K562 (cell line): ENCODE measurements around the gene TEX53. TPM values are rescaled to one million over a fixed set of nuclear protein-coding genes. Genes with fewer than 3 reads are reported as not detected.
A peak's percentile ranks its signal among the peaks of the same experiment; 100 is the strongest.

Source experiments
- ATAC-seq: fragments of 200-7000 bp; cut with Tn5 transposase; 3 replicates; pipeline ENCODE4 v1.9.1; 2020; ENCODE audit warnings: moderate library complexity
- BruUV-seq: library from RNA; stranded (reverse); fragments of 400-500 nt; replicated peaks from 2 replicates; lab custom pipeline; 2021; lab: Mats Ljungman, UMichigan
- CTCF ChIA-PET: fragments of 300-600 bp; formaldehyde crosslinking; extraction: SDS; loops from one replicate; lab custom pipeline; 2021; ENCODE audit warnings: low intra/inter-chr PET ratio; lab: Yijun Ruan, JAX
- POLR2A ChIA-PET: fragments of 300-600, 350-650 bp; sonication (Branson Sonifier 250); formaldehyde crosslinking; extraction: SDS; loops from one replicate; lab custom pipeline; 2021; ENCODE audit warnings: antibody characterized with exemption, inconsistent platforms; lab: Yijun Ruan, JAX
- DNase-seq, 4 experiments: peaks; one replicate each; pipeline versions ENCODE4 v3.0.0 to v3.0.0-alpha.2; 2011 to 2018; ENCODE audit warnings: low spot score in 3 of 4, mixed read lengths in 3 of 4; ENCODE audit errors: extremely low read depth in 1 of 4
- FAIRE-seq: peaks from 2 replicates; lab custom pipeline; 2011; peaks lifted over from hg19 to GRCh38; lab: Jason Lieb, UNC
- H2AFZ ChIP-seq: 2 replicates; pipeline ENCODE4 v1.6.0; 2011; ENCODE audit warnings: low read depth, low read length, control low read depth, inconsistent platforms
- H3K27ac ChIP-seq: fragments of 200-600 bp; 3 replicates; pipeline ENCODE4 v1.8.0; 2011; ENCODE audit warnings: low read depth, mild to moderate bottlenecking, control low read depth, inconsistent platforms, low read length, moderate library complexity, mixed read lengths; ENCODE audit errors: extremely low read depth
- H3K27me3 ChIP-seq, 2 experiments: fragments of 300-600 bp in 1 of 2; 2 replicates in 1 of 2; 3 replicates in 1 of 2; pipeline versions ENCODE4 v1.6.0 to v1.8.0; 2011; ENCODE audit warnings: inconsistent platforms in 2 of 2, low read length in 2 of 2, mild to moderate bottlenecking in 1 of 2, mixed read lengths in 1 of 2, moderate library complexity in 1 of 2; ENCODE audit not compliant: control insufficient read depth in 2 of 2, insufficient read depth in 2 of 2
- H3K36me3 ChIP-seq: fragments of 300-600 bp; 3 replicates; pipeline ENCODE4 v1.8.0; 2011; ENCODE audit warnings: mild to moderate bottlenecking, low read length, inconsistent platforms; ENCODE audit not compliant: control insufficient read depth, insufficient read depth
- H3K4me1 ChIP-seq, 2 experiments: fragments of 200-600 bp in 1 of 2; replicated peaks in 1 of 2; 2 replicates in 1 of 2; 3 replicates in 1 of 2; pipeline versions ENCODE4 v1.5.1 to v1.8.0; 2011; ENCODE audit warnings: inconsistent platforms in 2 of 2, low read length in 2 of 2, mild to moderate bottlenecking in 1 of 2, mixed read lengths in 1 of 2, moderate library complexity in 1 of 2; ENCODE audit not compliant: control insufficient read depth in 2 of 2, insufficient read depth in 2 of 2
- H3K4me2 ChIP-seq: 2 replicates; pipeline ENCODE4 v1.6.1; 2011; ENCODE audit warnings: low read length, control low read depth, inconsistent platforms, mixed read lengths; ENCODE audit not compliant: insufficient read depth
- H3K4me3 ChIP-seq: fragments of 200-600 bp; sonication (generic), shearing (Covaris generic); 2 replicates; pipeline ENCODE4 v1.5.1; 2016; ENCODE audit warnings: control low read depth, inconsistent platforms
- H3K79me2 ChIP-seq: fragments of 200-600 bp; 3 replicates; pipeline ENCODE4 v1.8.0; 2011; ENCODE audit warnings: low read length, inconsistent platforms; ENCODE audit not compliant: control insufficient read depth, insufficient read depth
- H3K9ac ChIP-seq, 2 experiments: 2 replicates each; pipeline versions ENCODE4 v1.6.0 to v1.6.1; 2011; ENCODE audit warnings: low read depth in 2 of 2, low read length in 2 of 2, control low read depth in 1 of 2, inconsistent platforms in 1 of 2, mild to moderate bottlenecking in 1 of 2, mixed read lengths in 1 of 2; ENCODE audit not compliant: insufficient read depth in 1 of 2
- H3K9me1 ChIP-seq: one replicate; pipeline ENCODE4 v1.6.0; 2011; ENCODE audit warnings: inconsistent platforms, mild to moderate bottlenecking, low read length, moderate library complexity; ENCODE audit not compliant: control insufficient read depth, insufficient read depth
- H3K9me3 ChIP-seq: replicated peaks from 2 replicates; pipeline ENCODE4 v1.5.1; 2011; ENCODE audit warnings: low read depth, low read length, inconsistent platforms; ENCODE audit not compliant: control insufficient read depth, insufficient read depth
- H4K20me1 ChIP-seq: replicated peaks from 2 replicates; pipeline ENCODE4 v1.6.1; 2011; ENCODE audit warnings: low read length, inconsistent platforms, mixed read lengths; ENCODE audit not compliant: control insufficient read depth, insufficient read depth
- CBX2 ChIP-seq: fragments of 200-600 bp; sonication (generic); IDR thresholded peaks from one replicate; pipeline ENCODE4 v1.6.1; 2012; ENCODE audit warnings: mild to moderate bottlenecking, low read length, inconsistent platforms; ENCODE audit not compliant: insufficient read depth, poor library complexity, severe bottlenecking
- CTCF ChIP-seq, 3 experiments: IDR thresholded peaks in 2 of 3; conservative IDR thresholded peaks in 1 of 3; 2 replicates each; pipeline ENCODE4 v1.5.1; 2011 to 2012; ENCODE audit warnings: low read length in 3 of 3, mild to moderate bottlenecking in 3 of 3, control low read depth in 2 of 3, improper control_type of control experiment in 1 of 3, inconsistent platforms in 1 of 3, low read depth in 1 of 3, mixed read lengths in 1 of 3, moderate library complexity in 1 of 3; ENCODE audit not compliant: insufficient read depth in 2 of 3
- JUND ChIP-seq, 2 experiments: IDR thresholded peaks; 2 replicates in 1 of 2; 3 replicates in 1 of 2; pipeline ENCODE4 v1.6.1; 2011; ENCODE audit warnings: borderline replicate concordance in 2 of 2, low read depth in 2 of 2, low read length in 2 of 2, improper control_type of control experiment in 1 of 2, missing biosample characterization in 1 of 2, missing genetic modification characterization in 1 of 2, missing genetic modification reagents in 1 of 2
- RAD21 ChIP-seq, 2 experiments: fragments of 250-450 bp in 1 of 2; fragments of 450-650 bp in 1 of 2; sonication (Bioruptor Pico) in 1 of 2; formaldehyde crosslinking in 1 of 2; IDR thresholded peaks in 1 of 2; conservative IDR thresholded peaks in 1 of 2; 2 replicates each; pipeline versions ENCODE4 v1.4.0 to v1.8.0; 2020 to 2022; ENCODE audit warnings: mild to moderate bottlenecking in 2 of 2, moderate library complexity in 1 of 2
- ZKSCAN8 ChIP-seq: fragments of 200-800 bp; sonication (Bioruptor generic); IDR thresholded peaks from 2 replicates; pipeline ENCODE4 v1.6.1; 2016; ENCODE audit warnings: missing genetic modification characterization, missing compliant biosample characterization
- ZNF197 ChIP-seq: fragments of 200-800 bp; sonication (Bioruptor generic); IDR thresholded peaks from 2 replicates; pipeline ENCODE4 v1.6.1; 2016; ENCODE audit warnings: low read depth, missing genetic modification characterization, missing compliant biosample characterization
- WGBS: fragments of 100-300 bp; shearing (Covaris generic); methylation state at CpG from one replicate; pipeline ENCODE4 v1.1.6; 2016; ENCODE audit warnings: low coverage, mixed read lengths; ENCODE audit not compliant: insufficient coverage; ENCODE audit errors: missing lambda C conversion rate; 5-methylcytosine and 5-hydroxymethylcytosine counted together
- in situ Hi-C: fragments of 300-500 bp; cut with MboI; formaldehyde crosslinking; loops from 4 replicates; pipeline ENCODE4 v1.15.0; 2018; ENCODE audit warnings: inconsistent platforms, mixed read lengths
- intact Hi-C: fragments of 100-400 bp; cut with micrococcal nuclease; formaldehyde crosslinking; loops from 2 replicates; pipeline ENCODE4 v1.14.2; 2022
- polyA plus RNA-seq, 8 experiments: library from polyadenylated mRNA; depleted of rRNA in 4 of 8; stranded (reverse) in 5 of 8; unstranded in 3 of 8; fragments of >200 nt; fragmentation: Nextera tagmentation in 2 of 8; fragmentation: Illumina TruSeq in 1 of 8; extraction: Ambion mirVana in 2 of 8; extraction: Trizol in 1 of 8; gene quantifications; 2 replicates each; pipeline versions ENCODE4 v1.2.1 to v1.2.3, GENCODE V29; 2011 to 2014; ENCODE audit warnings: inconsistent platforms in 1 of 8, missing spikeins in 1 of 8
- total RNA-seq, 7 experiments: library from RNA; depleted of rRNA in 6 of 7; stranded (reverse); fragments of >200 nt in 6 of 7; fragmentation: Illumina TruSeq in 2 of 7; extraction: Trizol in 2 of 7; gene quantifications; 2 replicates each; pipeline versions ENCODE4 v1.2.1 to v1.2.3, GENCODE V29; 2011 to 2021; ENCODE audit warnings: low replicate concordance in 1 of 7

TEX53 gene
- total and polyA plus RNA-seq, 9 of the 15 experiments (the other 6 are each of a cell fraction or from before 2014, with no cell fraction given) = not detected

- no TSS peak for BruUV-seq
- in situ Hi-C loops = no loop called here
Observed at GRCh38 chr9:114664181-114664580, 6.6 kb upstream of the TEX53 start.

GRCh38 chr9:114662081-114662989, 4.7 kb upstream of the TEX53 start:
- CTCF ChIA-PET = interaction anchor here (0.9 to 3.5 kb wide), 3 partner anchors 76 to 352 kb away, joined by 3 to 15 read pairs (median 5); no protein-coding TSS in a partner anchor
- peaks cover 13 to 59% of the 10 kb centered on the region in 2 experiments; a peak in 4 of 5 replicates for H3K27me3 ChIP-seq
- H3K79me2 ChIP-seq = no peaks in the 10 kb centered on the region
- no peak overlapping the region for H3K27ac ChIP-seq
- H3K9ac ChIP-seq = peak overlapping the region in 1 of 2 experiments; percentile 33; a peak in 1 of 4 replicates
- H3K4me2 ChIP-seq = no peak overlapping the region
- no TSS peak for BruUV-seq
- WGBS = 1% methylated on average over 9 of the region's 10 CpGs
- no peak overlapping the region for H3K4me3 ChIP-seq
- FAIRE-seq = peak; percentile 66
- in situ Hi-C loops = no loop called here
- POLR2A ChIA-PET = no interaction called here
- no peaks in the 10 kb centered on the region; the same call in 1 of the 2 replicates for H4K20me1 ChIP-seq
- H3K4me1 ChIP-seq = no peaks in the 10 kb centered on the region
- DNase-seq = peak; percentile 66 to 82 (median 79)
- intact Hi-C loops = loop anchor here (1.0 to 5.0 kb wide), 3 partner anchors 75 to 352 kb away; no protein-coding TSS in a partner anchor
- H3K36me3 ChIP-seq = no peaks in the 10 kb centered on the region
- peak; percentile 95 for ATAC-seq
- H3K9me1 ChIP-seq = no peaks in the 10 kb centered on the region
- H2AFZ ChIP-seq = no peak overlapping the region
- H3K9me3 ChIP-seq = no peaks in the 10 kb centered on the region
- TF ChIP-seq RAD21 (CRISPR knock-in tag; conservative IDR thresholded peaks at IDR 0.05 in 1 of 2, IDR thresholded peaks at IDR 0.05 in 1 of 2) (peak; percentile 47 to 73; a peak in 3 of 4 replicates), ZKSCAN8 (CRISPR knock-in tag) (peak; percentile 96), CTCF (IDR thresholded peaks at IDR 0.05 in 2 of 3, conservative IDR thresholded peaks at IDR 0.05 in 1 of 3; ENCODE audit: insufficient read depth in 2 of 3, low read depth in 1 of 3, low read length in 3 of 3) (peak; percentile 70 to 89 (median 80)), JUND (IDR thresholded peaks at IDR 0.05; ENCODE audit: borderline replicate concordance, low read depth, low read length) (0 out of 2 replicates have a peak, but pooled peaks have one; percentile 12), JUND (tag; IDR thresholded peaks at IDR 0.05; ENCODE audit: borderline replicate concordance, low read depth, low read length) (no peak)

More at GRCh38 chr9:114664181-114664580, 6.6 kb upstream of the TEX53 start:
- H3K9me3 ChIP-seq = no peaks in the 10 kb centered on the region
- no peak overlapping the region for H2AFZ ChIP-seq
- no peak for FAIRE-seq
- ChIA-PET CTCF (interaction anchor here (3.5 kb wide), 1 partner anchor 350 kb away, joined by 15 read pairs; no protein-coding TSS in a partner anchor), POLR2A (no interaction called here)
- no peak overlapping the region for H3K27ac ChIP-seq
- no peak overlapping the region for H3K4me3 ChIP-seq
- no peaks in the 10 kb centered on the region for H3K9me1 ChIP-seq
- H3K9ac ChIP-seq = no peak overlapping the region
- DNase-seq = no peak
- H3K4me1 ChIP-seq = no peaks in the 10 kb centered on the region
- no peaks in the 10 kb centered on the region; the same call in 1 of the 2 replicates for H4K20me1 ChIP-seq
- ATAC-seq = no peak
- no peak overlapping the region for H3K4me2 ChIP-seq
- no peaks in the 10 kb centered on the region for H3K36me3 ChIP-seq
- intact Hi-C loops = loop anchor here (5.0 kb wide), 2 partner anchors 73 to 248 kb away; no protein-coding TSS in a partner anchor
- H3K27me3 ChIP-seq = peaks cover 15 to 54% of the 10 kb centered on the region in 2 experiments; a peak in 4 of 5 replicates
- TF ChIP-seq ZNF197 (CRISPR knock-in tag) (no peak), CBX2 (peak; percentile 48)
- no peaks in the 10 kb centered on the region for H3K79me2 ChIP-seq
- 2% methylated on average over 3 of the region's 3 CpGs for WGBS
